Caco-2 (cell line): Measurements from ENCODE around the gene ARPC5. TPM values are rescaled to one million over a fixed set of nuclear protein-coding genes. Genes with fewer than 3 reads are reported as not detected.

Source experiments
- BruUV-seq: library from RNA; stranded (reverse); fragments of 400-500 nt; replicated peaks from 2 replicates; lab custom pipeline; 2021; lab: Mats Ljungman, UMichigan
- CTCF ChIA-PET: fragments of 300-600 bp; sonication (Branson Sonifier 250); formaldehyde crosslinking; loops from one replicate; lab custom pipeline; 2022; ENCODE audit warnings: antibody characterized with exemption; lab: Charles Lee
- POLR2A ChIA-PET: fragments of 300-600 bp; sonication (Branson Sonifier 250); formaldehyde crosslinking; loops from one replicate; lab custom pipeline; 2022; ENCODE audit warnings: antibody characterized with exemption; lab: Charles Lee
- DNase-seq, 2 experiments: peaks; one replicate each; pipeline versions ENCODE4 v3.0.0 to v3.0.0-alpha.2; 2020 to 2022
- H3K27me3 ChIP-seq: replicated peaks from 2 replicates; pipeline ENCODE4 v1.6.0; 2011; ENCODE audit warnings: low read length; ENCODE audit not compliant: control insufficient read depth, insufficient read depth
- H3K36me3 ChIP-seq: 2 replicates; pipeline ENCODE4 v1.5.1; 2011; ENCODE audit warnings: low read length; ENCODE audit not compliant: control insufficient read depth, insufficient read depth
- H3K4me1 ChIP-seq: fragments of 250-450 bp; sonication (Bioruptor Pico); 2 replicates; pipeline ENCODE4 v1.5.1; 2020; ENCODE audit warnings: mild to moderate bottlenecking
- H3K4me3 ChIP-seq: 2 replicates; pipeline ENCODE4 v1.5.1; 2011; ENCODE audit warnings: low read depth, mild to moderate bottlenecking, control low read depth, low read length
- H3K9me3 ChIP-seq: fragments of 250-450 bp; sonication (Bioruptor Pico); 2 replicates; pipeline ENCODE4 v1.5.1; 2020; ENCODE audit warnings: mild to moderate bottlenecking, moderate library complexity
- H3K27ac Mint-ChIP-seq: one replicate; pipeline ENCODE4 v1.8.0; 2022; ENCODE audit warnings: mixed read lengths; ENCODE audit not compliant: unreplicated experiment
- H3K27me3 Mint-ChIP-seq: one replicate; pipeline ENCODE4 v1.8.0; 2022; ENCODE audit warnings: mixed read lengths; ENCODE audit not compliant: insufficient read depth, unreplicated experiment
- H3K36me3 Mint-ChIP-seq: one replicate; pipeline ENCODE4 v1.8.0; 2022; ENCODE audit warnings: mild to moderate bottlenecking, mixed read lengths; ENCODE audit not compliant: insufficient read depth, unreplicated experiment
- H3K4me1 Mint-ChIP-seq: one replicate; pipeline ENCODE4 v1.8.0; 2022; ENCODE audit warnings: low read depth, mixed read lengths; ENCODE audit not compliant: unreplicated experiment
- H3K4me3 Mint-ChIP-seq: one replicate; pipeline ENCODE4 v1.8.0; 2022; ENCODE audit warnings: mild to moderate bottlenecking, moderate library complexity, mixed read lengths; ENCODE audit not compliant: unreplicated experiment
- H3K9me3 Mint-ChIP-seq: one replicate; pipeline ENCODE4 v1.8.0; 2022; ENCODE audit warnings: mixed read lengths; ENCODE audit not compliant: unreplicated experiment
- CTCF ChIP-seq, 2 experiments: fragments of 200-600 bp in 1 of 2; IDR thresholded peaks; 1 replicate in 1 of 2; 2 replicates in 1 of 2; pipeline versions ENCODE4 v1.5.1 to v1.8.0; 2011 to 2022; ENCODE audit warnings: antibody characterized with exemption in 1 of 2, control low read depth in 1 of 2, inconsistent platforms in 1 of 2, low read depth in 1 of 2, low read length in 1 of 2, mild to moderate bottlenecking in 1 of 2, moderate library complexity in 1 of 2; ENCODE audit not compliant: insufficient read depth in 1 of 2, severe bottlenecking in 1 of 2, unreplicated experiment in 1 of 2
- intact Hi-C: fragments of 100-400 bp; cut with micrococcal nuclease; formaldehyde crosslinking; loops from one replicate; pipeline ENCODE4 v1.10.0; 2022; ENCODE audit not compliant: unreplicated experiment
- total RNA-seq: library from RNA; stranded (reverse); gene quantifications from 2 replicates; pipeline ENCODE4 v1.2.3, GENCODE V29; 2022

Gene ARPC5
- total RNA-seq, 1 experiment from 2014 or later: 135 TPM

- no peak for TF ChIP-seq CTCF (IDR thresholded peaks at IDR 0.05; ENCODE audit: insufficient read depth in 1 of 2, low read depth in 1 of 2, low read length in 1 of 2, severe bottlenecking in 1 of 2, unreplicated experiment in 1 of 2)
- no peak overlapping the region for H3K4me3 Mint-ChIP-seq
- no peaks in the 10 kb centered on the region for H3K27me3 ChIP-seq
- ChIA-PET CTCF (no interaction called here), POLR2A (no interaction called here)
- H3K27ac Mint-ChIP-seq: no peak overlapping the region
- no peaks in the 10 kb centered on the region for H3K36me3 Mint-ChIP-seq
- H3K36me3 ChIP-seq: no peaks in the 10 kb centered on the region
- H3K4me1 Mint-ChIP-seq: no peaks in the 10 kb centered on the region
- BruUV-seq: no TSS peak
- H3K4me3 ChIP-seq: no peak overlapping the region
- H3K4me1 ChIP-seq: no peaks in the 10 kb centered on the region
- H3K9me3 Mint-ChIP-seq: no peaks in the 10 kb centered on the region
- H3K9me3 ChIP-seq: no peaks in the 10 kb centered on the region
- DNase-seq: no peak
- intact Hi-C loops: no loop called here
- no peaks in the 10 kb centered on the region for H3K27me3 Mint-ChIP-seq
These were observed 37.8 kb downstream of the ARPC5 start for GRCh38 chr1:183597656-183598347.

- no peak overlapping the region for H3K27ac Mint-ChIP-seq
- H3K9me3 Mint-ChIP-seq: no peaks in the 10 kb centered on the region
- intact Hi-C loops: no loop called here
- ChIA-PET POLR2A (no interaction called here), CTCF (no interaction called here)
- no peaks in the 10 kb centered on the region for H3K36me3 Mint-ChIP-seq
- no peaks in the 10 kb centered on the region for H3K27me3 Mint-ChIP-seq
- Histone ChIP-seq H3K4me1 (no peaks in the 10 kb centered on the region), H3K36me3 (no peaks in the 10 kb centered on the region), H3K9me3 (no peaks in the 10 kb centered on the region), H3K27me3 (no peaks in the 10 kb centered on the region), H3K4me3 (no peak overlapping the region)
- no peak overlapping the region for H3K4me3 Mint-ChIP-seq
- BruUV-seq: no TSS peak
- no peak for DNase-seq
- TF ChIP-seq CTCF (IDR thresholded peaks at IDR 0.05; ENCODE audit: insufficient read depth in 1 of 2, low read depth in 1 of 2, low read length in 1 of 2, severe bottlenecking in 1 of 2, unreplicated experiment in 1 of 2): no peak
- no peaks in the 10 kb centered on the region for H3K4me1 Mint-ChIP-seq
These were observed 39.1 kb downstream of the ARPC5 start for GRCh38 chr1:183596500-183596899.

- Mint-ChIP-seq H3K4me3 (no peak overlapping the region), H3K4me1 (no peaks in the 10 kb centered on the region), H3K9me3 (no peaks in the 10 kb centered on the region), H3K27me3 (no peaks in the 10 kb centered on the region), H3K36me3 (no peaks in the 10 kb centered on the region), H3K27ac (no peak overlapping the region)
- H3K4me1 ChIP-seq: no peaks in the 10 kb centered on the region
- intact Hi-C loops: no loop called here
- H3K9me3 ChIP-seq: no peaks in the 10 kb centered on the region
- H3K27me3 ChIP-seq: no peaks in the 10 kb centered on the region
- CTCF ChIA-PET: no interaction called here
- no peak for DNase-seq
- H3K36me3 ChIP-seq: no peaks in the 10 kb centered on the region
- POLR2A ChIA-PET: no interaction called here
- no TSS peak for BruUV-seq
- no peak for TF ChIP-seq CTCF (IDR thresholded peaks at IDR 0.05; ENCODE audit: insufficient read depth in 1 of 2, low read depth in 1 of 2, low read length in 1 of 2, severe bottlenecking in 1 of 2, unreplicated experiment in 1 of 2)
- no peak overlapping the region for H3K4me3 ChIP-seq
These were observed 40.0 kb downstream of the ARPC5 start for GRCh38 chr1:183595537-183595936.
